HL-60 (cell line): Measurements from ENCODE around the gene ME1.

Experiments used
- POLR2AphosphoS5 ChIP-seq: IDR thresholded peaks from 2 replicates; pipeline ENCODE4 v1.6.1; 2012; ENCODE audit warnings: low read depth
- REST ChIP-seq: IDR thresholded peaks from 2 replicates; pipeline ENCODE4 v1.6.1; 2012; ENCODE audit warnings: low read depth; ENCODE audit not compliant: insufficient replicate concordance
- TF ChIP-seq, protein P1 (sequence below): IDR thresholded peaks from one replicate; pipeline ENCODE4 v1.5.1; 2011; ENCODE audit warnings: low read length, control low read depth, inconsistent platforms; ENCODE audit not compliant: insufficient read depth

GRCh38 chr6:83188501-83188900 is 242.3 kb downstream of the ME1 start:
- TF ChIP-seq, protein P1, sequence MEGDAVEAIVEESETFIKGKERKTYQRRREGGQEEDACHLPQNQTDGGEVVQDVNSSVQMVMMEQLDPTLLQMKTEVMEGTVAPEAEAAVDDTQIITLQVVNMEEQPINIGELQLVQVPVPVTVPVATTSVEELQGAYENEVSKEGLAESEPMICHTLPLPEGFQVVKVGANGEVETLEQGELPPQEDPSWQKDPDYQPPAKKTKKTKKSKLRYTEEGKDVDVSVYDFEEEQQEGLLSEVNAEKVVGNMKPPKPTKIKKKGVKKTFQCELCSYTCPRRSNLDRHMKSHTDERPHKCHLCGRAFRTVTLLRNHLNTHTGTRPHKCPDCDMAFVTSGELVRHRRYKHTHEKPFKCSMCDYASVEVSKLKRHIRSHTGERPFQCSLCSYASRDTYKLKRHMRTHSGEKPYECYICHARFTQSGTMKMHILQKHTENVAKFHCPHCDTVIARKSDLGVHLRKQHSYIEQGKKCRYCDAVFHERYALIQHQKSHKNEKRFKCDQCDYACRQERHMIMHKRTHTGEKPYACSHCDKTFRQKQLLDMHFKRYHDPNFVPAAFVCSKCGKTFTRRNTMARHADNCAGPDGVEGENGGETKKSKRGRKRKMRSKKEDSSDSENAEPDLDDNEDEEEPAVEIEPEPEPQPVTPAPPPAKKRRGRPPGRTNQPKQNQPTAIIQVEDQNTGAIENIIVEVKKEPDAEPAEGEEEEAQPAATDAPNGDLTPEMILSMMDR, result no peak
- no peak for TF ChIP-seq POLR2AphosphoS5
- no peak for TF ChIP-seq REST
